Vagina (tissue), 2 donors: ENCODE results near the gene NOP14.

ENCODE experiments used
- CTCF ChIP-seq, 3 experiments: fragments of 450-650 bp in 2 of 3; fragments of 200-600 bp in 1 of 3; sonication (generic) in 1 of 3; IDR thresholded peaks; one replicate each; pipeline ENCODE4 v1.5.1; 2017 to 2019; ENCODE audit warnings: antibody characterized with exemption in 3 of 3, mild to moderate bottlenecking in 2 of 3, moderate library complexity in 2 of 3
- POLR2A ChIP-seq, 2 donors: fragments of 450-650 bp; IDR thresholded peaks; one replicate each; pipeline ENCODE4 v1.6.1; 2017; ENCODE audit warnings: antibody characterized with exemption in 2 of 2, mild to moderate bottlenecking in 2 of 2, moderate library complexity in 2 of 2
- POLR2AphosphoS5 ChIP-seq, 2 donors: sonication (generic); formaldehyde crosslinking; IDR thresholded peaks; one replicate each; pipeline ENCODE4 v1.9.0; 2017; ENCODE audit warnings: antibody characterized with exemption in 2 of 2, mild to moderate bottlenecking in 2 of 2, low read depth in 1 of 2; ENCODE audit not compliant: insufficient read depth in 1 of 2

GRCh38 chr4:2930135-2930757 is 33.0 kb downstream of the NOP14 start:
- no peak for TF ChIP-seq CTCF (IDR thresholded peaks at IDR 0.05)
- TF ChIP-seq POLR2A (IDR thresholded peaks at IDR 0.05): no peak
- TF ChIP-seq POLR2AphosphoS5 (IDR thresholded peaks at IDR 0.05; ENCODE audit: insufficient read depth in 1 of 2, low read depth in 1 of 2): no peak
